AG09319 (cell line): ENCODE measurements around the gene SLC15A4.

Experiments used
- DNase-seq: peaks from one replicate; pipeline ENCODE4 v3.0.0-alpha.2; 2010; ENCODE audit warnings: low read depth; ENCODE audit errors: extremely low read depth
- TF ChIP-seq, protein P1 (sequence below): IDR thresholded peaks from 2 replicates; pipeline ENCODE4 v1.5.1; 2011; ENCODE audit warnings: low read depth, mild to moderate bottlenecking, inconsistent platforms, low read length, moderate library complexity

Gene SLC15A4

DNA sequence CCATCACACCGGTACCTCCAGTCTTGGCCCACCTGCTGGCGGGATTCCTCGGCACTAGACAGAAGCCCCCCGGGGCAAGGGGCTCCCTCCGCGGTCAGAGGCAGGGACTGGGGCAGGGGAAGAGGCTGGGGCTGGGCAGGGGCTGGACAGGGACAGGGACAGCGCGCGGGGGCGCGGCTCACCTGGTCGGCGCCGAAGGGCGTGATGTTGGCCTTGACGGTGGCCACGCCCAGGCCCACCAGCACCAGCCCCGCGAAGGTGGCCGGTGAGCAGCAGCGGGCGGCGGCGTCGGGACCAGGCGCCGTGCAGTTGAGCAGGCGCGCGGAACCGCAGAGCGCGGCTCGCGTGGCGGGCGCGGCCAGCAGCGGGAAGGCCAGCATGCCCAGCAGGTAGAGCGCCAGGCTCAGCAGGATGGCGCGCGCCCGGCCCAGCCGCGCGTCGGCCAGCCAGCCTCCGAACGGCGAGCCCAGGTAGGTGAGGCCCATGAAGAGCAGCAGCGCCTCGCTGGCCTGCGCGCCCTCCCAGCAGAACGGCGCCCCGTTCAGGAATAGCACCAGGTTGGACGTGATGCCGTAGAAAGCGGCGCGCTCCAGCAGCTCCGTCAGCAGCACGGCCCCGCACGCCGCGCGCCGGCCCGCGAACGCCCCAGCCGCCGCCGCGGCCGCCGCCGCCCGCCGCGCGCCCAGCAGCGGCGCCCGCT is 392 bp downstream of the SLC15A4 start:
- TF ChIP-seq, protein P1, sequence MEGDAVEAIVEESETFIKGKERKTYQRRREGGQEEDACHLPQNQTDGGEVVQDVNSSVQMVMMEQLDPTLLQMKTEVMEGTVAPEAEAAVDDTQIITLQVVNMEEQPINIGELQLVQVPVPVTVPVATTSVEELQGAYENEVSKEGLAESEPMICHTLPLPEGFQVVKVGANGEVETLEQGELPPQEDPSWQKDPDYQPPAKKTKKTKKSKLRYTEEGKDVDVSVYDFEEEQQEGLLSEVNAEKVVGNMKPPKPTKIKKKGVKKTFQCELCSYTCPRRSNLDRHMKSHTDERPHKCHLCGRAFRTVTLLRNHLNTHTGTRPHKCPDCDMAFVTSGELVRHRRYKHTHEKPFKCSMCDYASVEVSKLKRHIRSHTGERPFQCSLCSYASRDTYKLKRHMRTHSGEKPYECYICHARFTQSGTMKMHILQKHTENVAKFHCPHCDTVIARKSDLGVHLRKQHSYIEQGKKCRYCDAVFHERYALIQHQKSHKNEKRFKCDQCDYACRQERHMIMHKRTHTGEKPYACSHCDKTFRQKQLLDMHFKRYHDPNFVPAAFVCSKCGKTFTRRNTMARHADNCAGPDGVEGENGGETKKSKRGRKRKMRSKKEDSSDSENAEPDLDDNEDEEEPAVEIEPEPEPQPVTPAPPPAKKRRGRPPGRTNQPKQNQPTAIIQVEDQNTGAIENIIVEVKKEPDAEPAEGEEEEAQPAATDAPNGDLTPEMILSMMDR: no peak
- no peak for DNase-seq

DNA sequence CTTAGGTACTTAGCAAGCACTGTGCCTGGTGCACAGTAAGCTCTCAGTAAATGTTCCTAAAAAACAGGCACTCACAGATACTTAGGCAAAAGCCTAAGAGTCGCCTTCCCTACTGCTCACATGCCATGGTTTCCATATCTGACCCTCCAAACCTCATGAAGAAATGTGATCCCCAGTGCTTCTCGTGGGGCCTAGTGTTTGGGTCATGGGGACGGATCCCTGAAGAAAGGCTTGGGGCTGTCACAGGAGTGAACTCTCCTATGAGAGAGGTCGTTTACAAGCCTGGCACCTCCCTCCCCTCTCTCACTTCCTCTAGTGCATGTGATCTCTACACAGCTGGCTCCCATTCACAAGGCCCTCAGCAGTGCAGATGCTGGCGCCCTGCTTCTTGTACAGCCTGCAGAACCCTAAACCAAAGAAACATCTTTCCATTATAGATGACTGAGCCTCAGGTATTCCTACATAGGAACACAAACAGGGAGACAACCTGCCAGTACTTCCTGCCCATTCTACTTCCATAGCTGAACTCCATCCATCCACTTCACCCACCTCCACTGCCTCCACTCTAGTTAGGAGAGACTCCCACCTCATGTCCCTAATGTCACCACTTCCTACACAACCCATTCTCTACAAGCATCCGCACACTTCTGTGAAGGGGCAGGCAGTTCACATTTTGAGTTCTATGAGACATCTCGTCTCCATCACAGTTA is 2.9 kb downstream of the SLC15A4 start:
- TF ChIP-seq, protein P1: no peak
- DNase-seq: no peak

DNA sequence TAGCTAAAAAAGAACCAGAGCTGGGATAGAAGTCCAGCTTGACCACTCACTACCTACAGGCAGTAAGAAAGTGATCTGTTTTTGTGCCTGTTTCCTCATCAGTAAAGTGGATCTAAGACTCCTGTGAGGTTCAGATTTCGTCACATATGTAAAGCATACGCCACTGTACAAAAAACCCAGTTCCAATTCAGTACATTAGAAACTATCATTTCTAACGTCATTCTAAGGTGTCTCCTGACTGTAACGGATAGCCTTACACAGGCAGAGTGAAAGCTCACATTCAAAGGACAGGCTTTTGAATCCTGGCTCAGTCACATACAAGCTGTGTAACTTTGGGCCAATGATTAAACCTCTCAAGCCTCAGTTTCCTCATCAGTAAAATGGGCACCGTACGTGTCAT is 3.5 kb downstream of the SLC15A4 start:
- TF ChIP-seq, protein P1: no peak
- DNase-seq: no peak

DNA sequence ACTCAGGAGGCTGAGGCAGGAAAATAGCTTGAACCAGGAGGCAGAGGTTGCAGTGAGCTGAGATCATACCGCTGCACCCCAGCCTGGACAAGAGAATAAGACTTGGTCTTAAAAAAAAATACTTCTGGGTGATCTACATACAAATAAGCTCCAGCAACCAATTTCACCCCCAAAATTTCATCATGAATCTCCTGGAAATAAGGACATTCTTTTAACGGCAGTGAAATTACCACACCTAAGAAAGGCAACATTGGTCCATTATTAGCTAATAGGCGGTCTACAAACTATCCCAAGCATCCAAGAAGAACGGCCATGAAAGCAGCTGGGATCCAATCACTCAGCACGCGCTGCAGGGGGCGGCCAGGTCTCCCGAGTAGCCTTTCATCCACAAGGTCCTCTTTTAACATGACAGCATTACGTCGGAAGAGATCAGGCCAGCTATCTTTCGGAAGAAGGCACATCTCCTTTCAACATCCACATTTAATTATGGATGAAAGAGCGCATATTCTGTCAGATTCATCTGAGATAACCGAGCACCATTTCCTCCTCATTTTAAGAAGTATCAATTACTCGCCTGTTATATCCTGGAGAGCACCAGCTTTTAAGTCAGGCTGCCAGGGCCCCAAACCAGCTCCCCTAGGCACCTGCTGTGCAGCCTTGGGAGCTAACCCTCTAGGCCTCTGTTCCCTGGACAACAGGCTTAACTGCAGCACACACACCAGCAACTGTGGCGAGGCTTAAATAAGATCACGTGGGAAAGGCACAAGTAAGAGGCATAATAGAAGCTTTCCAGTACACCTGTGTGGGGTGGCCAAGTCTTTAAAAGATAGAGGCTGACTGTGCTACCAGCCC is 4.2 kb downstream of the SLC15A4 start:
- DNase-seq: no peak
- TF ChIP-seq, protein P1: no peak

DNA sequence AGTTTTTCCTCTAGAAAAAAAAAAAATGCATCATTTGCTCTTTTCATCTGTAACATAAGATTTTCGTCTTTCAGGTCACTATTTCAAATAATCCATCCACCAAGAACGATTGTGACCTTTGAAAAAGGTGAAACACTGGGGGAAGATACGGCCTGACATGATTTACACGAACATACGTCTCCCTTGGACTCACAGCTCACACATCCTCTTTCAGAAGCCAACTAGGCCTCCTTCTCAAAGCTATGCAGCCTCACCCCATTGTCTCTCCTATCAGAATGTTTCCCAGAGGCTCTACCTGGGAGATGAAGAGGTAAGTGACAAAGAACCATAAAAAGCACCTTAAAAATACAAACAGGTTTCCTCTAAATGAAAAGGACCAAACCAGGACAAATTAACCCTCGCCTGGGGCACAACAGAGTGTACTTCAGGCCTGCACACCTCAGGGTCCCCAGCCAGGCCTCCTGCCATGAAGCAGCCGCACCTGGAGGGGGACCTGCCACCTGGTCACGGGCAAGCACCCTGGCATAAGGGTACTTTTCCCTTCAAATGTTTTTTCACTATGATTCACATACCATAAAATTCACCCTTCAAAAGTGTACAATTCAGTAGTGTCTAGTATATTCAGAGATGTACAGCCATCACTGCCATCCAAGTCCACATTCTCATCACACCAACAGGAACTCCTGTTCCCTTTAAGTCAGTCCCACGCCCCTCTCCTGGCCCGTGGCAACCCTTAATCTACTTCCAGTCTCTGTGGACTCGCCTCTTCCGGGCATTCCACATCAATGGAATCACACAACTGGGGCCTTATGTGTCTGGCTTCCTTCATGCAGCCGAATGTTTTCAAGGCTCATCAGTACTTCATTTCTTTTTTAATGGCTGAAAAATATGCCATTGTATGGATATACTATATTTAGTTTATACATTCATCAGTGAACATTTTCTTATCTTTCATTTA is 5.4 kb downstream of the SLC15A4 start:
- TF ChIP-seq, protein P1: no peak
- DNase-seq: no peak

DNA sequence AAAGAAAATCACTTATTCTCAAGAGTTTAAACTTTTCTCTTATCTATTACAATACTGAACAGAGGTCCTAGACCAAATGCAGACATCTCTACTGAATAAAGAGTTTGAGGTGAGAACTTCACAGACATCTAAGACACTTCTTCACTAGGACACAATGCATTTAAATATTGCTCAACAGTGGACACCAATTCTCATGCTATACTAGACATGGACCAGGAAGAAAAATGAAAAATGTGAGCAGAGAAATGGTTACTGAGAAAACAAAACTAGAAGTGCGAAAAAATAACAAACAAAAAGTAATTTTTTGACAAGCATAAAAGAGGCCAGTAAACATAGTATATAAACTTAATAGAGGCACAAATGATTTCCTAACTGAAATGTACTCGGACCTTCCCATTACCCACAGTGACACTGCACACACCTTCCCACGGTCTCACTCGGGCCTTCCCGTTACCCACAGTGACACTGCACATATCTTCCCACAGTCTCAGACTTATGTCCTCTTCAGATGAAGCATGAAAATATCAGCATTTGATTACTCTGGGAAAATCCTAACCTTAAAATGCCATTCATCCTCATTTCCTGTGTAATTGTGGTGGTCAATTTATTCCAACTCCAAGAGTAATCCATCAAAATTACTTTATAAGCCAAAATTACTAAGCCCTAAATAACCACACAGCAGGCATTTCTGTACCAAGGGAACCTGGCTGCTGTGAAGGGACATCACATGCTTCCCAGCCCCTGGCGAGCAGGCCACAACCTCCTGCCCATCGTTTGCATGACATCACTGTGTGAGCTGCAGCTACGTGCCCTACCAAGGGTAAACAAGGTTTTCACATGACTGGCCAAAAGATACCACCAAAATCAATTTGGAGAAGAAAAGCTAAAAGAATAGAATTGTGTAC is 6.4 kb downstream of the SLC15A4 start:
- TF ChIP-seq, protein P1: no peak
- no peak for DNase-seq
